ENCODE measurements around the gene CTNNBIP1. TPM values are rescaled to one million over a fixed set of nuclear protein-coding genes. Genes with fewer than 3 reads are reported as not detected.

The CTNNBIP1 gene
- total and polyA plus RNA-seq, 9 of the 15 experiments (the other 6 are each of a cell fraction or from before 2014, with no cell fraction given): 0.65 to 29.2 (median 14.7) TPM

- no peak for TF ChIP-seq ELK3 (CRISPR knock-in tag; IDR thresholded peaks at IDR 0.05)
- TF ChIP-seq EWSR1 (IDR thresholded peaks at IDR 0.05; ENCODE audit: borderline replicate concordance, low read depth, partially characterized antibody): no peak
- peak; percentile 79; the same call in 1 of the 2 replicates for TF ChIP-seq JUND (IDR thresholded peaks at IDR 0.05; ENCODE audit: borderline replicate concordance, low read depth, low read length)
- TF ChIP-seq JUND (tag; IDR thresholded peaks at IDR 0.05; ENCODE audit: borderline replicate concordance, low read depth, low read length): peak; percentile 48; the same call in 2 of the 3 replicates
- TF ChIP-seq HNRNPUL1 (IDR thresholded peaks at IDR 0.05; ENCODE audit: low read length): no peak
- no peak for TF ChIP-seq TRIM28 (IDR thresholded peaks at IDR 0.05)
- no peak for TF ChIP-seq NUFIP1 (IDR thresholded peaks at IDR 0.05; ENCODE audit: partially characterized antibody)
- TF ChIP-seq ZNF511 (CRISPR knock-in tag; IDR thresholded peaks at IDR 0.05): peak; percentile 82
- TF ChIP-seq ZNF436 (CRISPR knock-in tag; IDR thresholded peaks at IDR 0.05): no peak
- peak; percentile 17; the same call in 1 of the 2 replicates for TF ChIP-seq ZNF282 (CRISPR knock-in tag; IDR thresholded peaks at IDR 0.05)
- TF ChIP-seq MNT (conservative IDR thresholded peaks at IDR 0.05): peak; percentile 89 to 97
- no peak for TF ChIP-seq FOXK1 (CRISPR knock-in tag; IDR thresholded peaks at IDR 0.05; ENCODE audit: borderline replicate concordance)
- no peak for TF ChIP-seq ARID2 (IDR thresholded peaks at IDR 0.05)
- peak; percentile 98 for TF ChIP-seq POLR2G (IDR thresholded peaks at IDR 0.05; ENCODE audit: low read depth, low read length)
- TF ChIP-seq TCF7L2 (IDR thresholded peaks at IDR 0.05; ENCODE audit: low read depth, low read length): no peak
- peak; percentile 85 for TF ChIP-seq ZBTB1 (CRISPR knock-in tag; IDR thresholded peaks at IDR 0.05; ENCODE audit: borderline replicate concordance, low read depth)
- no peak for TF ChIP-seq PHB2 (IDR thresholded peaks at IDR 0.05; ENCODE audit: low read depth)
- peak; percentile 95 for TF ChIP-seq EP400 (IDR thresholded peaks at IDR 0.05)
- peak; percentile 97 for TF ChIP-seq ZNF395 (CRISPR knock-in tag; IDR thresholded peaks at IDR 0.05)
- TF ChIP-seq ZNF133 (CRISPR knock-in tag; IDR thresholded peaks at IDR 0.05): no peak
- TF ChIP-seq TAF15 (IDR thresholded peaks at IDR 0.05; ENCODE audit: low read depth, low read length): no peak
- TF ChIP-seq RAD21 (CRISPR knock-in tag; conservative IDR thresholded peaks at IDR 0.05 in 1 of 2, IDR thresholded peaks at IDR 0.05 in 1 of 2): no peak; a peak in 1 of 4 replicates
- no peak for TF ChIP-seq CCAR2 (IDR thresholded peaks at IDR 0.05; ENCODE audit: low read depth, low read length)
- no peak for TF ChIP-seq SNRNP70 (optimal IDR thresholded peaks at IDR 0.05; ENCODE audit: low read depth, low read length)
- no peak for TF ChIP-seq IRF2 (CRISPR knock-in tag; IDR thresholded peaks at IDR 0.05)
These were observed 33.1 kb upstream of the CTNNBIP1 start, which contains the start of the genes LZIC and NMNAT1 (continued) for GRCh38 chr1:9942939-9943788.
